Cerebellar nuclear complex (tissue), 1 donor: ENCODE measurements around the gene TINCR.
"Not testable (repeated sequence)": the region's sequence is repeated elsewhere in the genome, so short reads cannot be mapped to it uniquely, and the experiment has no call there.

Source experiments
- DNase-seq, 2 experiments: peaks; one replicate each; lab custom pipeline; 2025; lab: John Stamatoyannopoulos, UW

TINCR gene

DNA sequence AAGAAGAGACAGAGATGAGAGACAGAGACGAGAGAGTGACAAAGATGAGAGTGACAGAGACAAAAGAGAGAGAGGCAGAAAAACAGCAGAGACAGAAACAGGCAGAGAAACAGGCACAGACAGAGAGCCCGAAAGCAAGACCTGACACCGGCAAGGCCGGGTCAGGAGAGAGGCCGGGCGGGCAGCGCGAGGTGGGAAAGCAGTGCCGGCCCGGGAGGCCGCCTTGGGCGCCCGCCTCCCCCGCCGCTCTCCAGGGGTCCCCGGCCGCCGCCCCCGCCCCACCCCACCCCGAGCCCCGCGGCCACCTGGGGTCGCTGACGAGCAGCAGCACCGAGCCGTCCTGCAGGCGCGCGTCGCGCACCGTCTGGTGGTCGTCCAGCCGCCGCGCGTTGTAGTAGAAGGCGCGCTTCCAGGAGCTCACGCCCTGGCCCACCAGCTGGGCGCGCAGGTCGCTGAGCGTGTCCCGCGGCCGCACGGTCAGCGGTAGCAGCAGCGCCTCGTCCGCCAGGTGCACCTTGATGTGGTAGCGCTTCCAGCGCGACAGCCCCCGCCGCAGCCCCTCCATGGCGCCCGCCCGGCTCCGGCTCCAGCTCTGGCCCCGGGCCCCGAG lies at the start of gene TINCR:
Gene TINCR (minus strand): TSS at position 594 of the 610 bp plus-strand sequence.
- DNase-seq: no peak

- DNase-seq: no peak
Measured at GRCh38 chr19:5617080-5617479, 49.3 kb upstream of the TINCR start.

DNA sequence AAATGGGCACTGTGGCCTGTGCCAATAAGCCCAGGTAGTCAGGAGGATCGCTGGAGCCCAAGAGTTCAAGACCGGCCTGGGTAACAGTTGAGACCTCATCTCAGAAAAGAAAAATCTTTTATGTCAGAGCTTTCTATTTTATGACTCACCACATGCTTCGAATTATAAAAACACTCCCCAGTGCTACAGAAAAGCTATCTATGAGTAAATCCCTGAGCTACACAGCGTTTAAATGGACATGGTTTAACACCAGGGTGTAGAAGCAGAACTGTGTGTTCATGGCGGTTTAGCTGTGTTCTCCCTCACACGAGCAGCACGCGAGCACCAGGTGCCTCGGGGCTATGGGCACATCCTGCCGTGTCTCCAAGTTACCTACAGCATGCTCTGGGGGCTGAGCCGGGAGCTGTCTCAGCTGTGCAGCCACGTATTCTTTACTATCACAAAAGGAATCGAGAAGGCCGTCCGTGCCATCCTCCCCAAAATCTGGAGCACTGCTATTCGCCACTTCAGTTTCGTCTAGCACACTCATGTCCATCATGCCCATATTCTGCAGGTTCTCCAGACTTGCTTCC lies 48.1 kb upstream of the TINCR start:
- DNase-seq: no peak

- DNase-seq: no peak
Measured at GRCh38 chr19:5612891-5613865, 45.4 kb upstream of the TINCR start.

GRCh38 chr19:5609881-5610448 lies 42.2 kb upstream of the TINCR start:
- DNase-seq: no peak

DNA sequence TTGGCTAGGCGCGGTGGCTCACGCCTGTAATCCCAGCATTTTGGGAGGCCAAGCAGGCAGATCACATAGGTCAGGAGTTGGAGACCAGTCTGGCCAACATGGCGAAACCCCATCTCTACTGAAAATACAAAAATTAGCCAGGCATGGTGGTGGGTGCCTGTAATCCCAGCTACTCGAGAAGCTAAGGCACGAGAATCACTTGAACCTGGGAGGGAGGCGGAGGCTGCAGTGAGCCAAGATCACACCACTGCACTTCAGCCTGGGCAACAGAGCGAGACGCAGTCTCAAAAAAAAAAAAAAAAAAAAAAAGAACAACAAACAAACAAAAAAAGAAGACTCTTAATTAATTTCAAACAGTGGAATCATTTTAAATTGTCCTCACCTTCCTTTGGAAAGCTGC lies 41.0 kb upstream of the TINCR start:
- DNase-seq: not testable (repeated sequence)

- no peak for DNase-seq
Measured at GRCh38 chr19:5608291-5608690, 40.5 kb upstream of the TINCR start.

DNA sequence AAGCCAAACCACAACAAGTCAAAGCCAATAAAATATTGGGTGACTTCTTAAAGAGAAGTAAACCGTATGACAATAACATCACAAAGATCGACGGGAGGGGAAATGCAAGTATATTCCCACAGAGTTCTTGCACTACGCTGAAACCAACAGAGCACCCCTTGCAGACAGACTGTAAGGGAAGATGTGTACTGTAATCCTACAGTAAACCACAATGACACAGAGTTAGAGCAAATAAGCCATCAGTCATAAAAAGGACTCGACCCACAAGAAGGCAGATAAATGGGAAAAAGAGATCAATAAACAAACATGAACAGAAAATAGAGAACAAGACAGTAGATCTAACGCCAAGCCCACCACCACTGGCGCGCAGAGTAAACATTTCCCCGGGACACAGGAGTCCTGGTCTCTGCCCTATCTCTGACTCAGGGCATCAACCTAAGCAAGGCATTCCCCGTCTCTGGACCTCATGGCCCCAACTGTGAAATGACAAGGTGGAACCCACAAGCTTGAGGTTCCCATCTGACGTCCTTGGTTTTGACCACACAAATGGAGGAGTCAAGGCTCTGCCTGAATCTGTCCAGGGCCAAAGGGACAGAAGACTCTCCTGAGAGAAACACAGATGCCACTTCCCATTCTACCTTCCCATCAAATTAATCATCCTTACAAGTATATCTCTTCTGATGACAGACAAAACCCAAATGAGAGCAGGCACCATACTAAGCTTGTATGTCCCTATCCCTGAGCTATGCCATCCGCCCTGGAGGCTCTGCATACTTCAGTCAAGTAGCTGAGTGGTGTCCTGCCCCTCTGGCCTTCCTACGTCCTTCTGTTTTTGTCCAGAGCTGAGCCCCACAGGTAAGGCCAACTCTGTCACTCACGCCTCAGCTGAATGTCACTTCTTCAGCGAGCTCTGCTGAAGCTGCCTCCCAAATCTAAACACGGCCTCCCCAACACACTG lies 39.8 kb upstream of the TINCR start:
- DNase-seq: no peak

- DNase-seq: no peak
Measured at GRCh38 chr19:5605362-5605761, 37.6 kb upstream of the TINCR start.

DNA sequence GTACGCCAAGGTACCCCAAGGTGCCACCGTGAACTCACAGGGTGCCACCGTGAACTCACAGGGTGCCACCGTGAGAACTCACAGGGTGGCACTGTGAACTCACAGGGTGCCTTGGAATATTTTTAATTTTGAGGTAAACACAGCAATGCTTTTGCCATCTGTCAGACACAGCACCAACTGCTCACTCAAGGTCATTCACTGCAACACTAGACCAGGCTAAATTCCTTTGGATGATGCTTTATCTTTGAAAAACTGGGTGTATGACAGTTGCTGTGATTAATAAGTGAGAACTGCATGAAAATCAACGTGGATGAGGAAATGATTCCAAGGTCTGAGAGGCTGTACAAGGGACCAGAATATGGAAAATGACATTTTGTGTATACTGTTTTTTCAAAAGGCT lies 35.9 kb upstream of the TINCR start:
- no peak for DNase-seq

DNA sequence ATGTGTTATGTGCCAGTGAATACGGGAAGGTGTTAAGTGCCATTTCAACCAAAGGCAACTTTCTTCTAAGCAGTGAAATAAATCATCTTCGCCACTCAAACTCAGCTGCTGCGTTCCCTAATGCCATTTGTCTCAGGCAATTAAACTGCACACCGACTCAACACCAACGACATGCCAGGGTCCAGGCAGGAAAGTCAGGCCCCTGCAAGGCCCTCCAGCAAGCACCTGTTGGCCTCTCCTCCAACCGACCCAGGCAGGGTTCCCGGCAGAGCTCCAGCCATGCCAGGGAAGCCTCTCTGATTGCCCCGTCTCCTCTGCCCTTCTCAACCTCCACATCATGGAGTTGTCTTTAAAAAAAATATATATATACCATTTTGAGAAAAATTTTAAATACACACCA lies 33.0 kb upstream of the TINCR start:
- no peak for DNase-seq

DNA sequence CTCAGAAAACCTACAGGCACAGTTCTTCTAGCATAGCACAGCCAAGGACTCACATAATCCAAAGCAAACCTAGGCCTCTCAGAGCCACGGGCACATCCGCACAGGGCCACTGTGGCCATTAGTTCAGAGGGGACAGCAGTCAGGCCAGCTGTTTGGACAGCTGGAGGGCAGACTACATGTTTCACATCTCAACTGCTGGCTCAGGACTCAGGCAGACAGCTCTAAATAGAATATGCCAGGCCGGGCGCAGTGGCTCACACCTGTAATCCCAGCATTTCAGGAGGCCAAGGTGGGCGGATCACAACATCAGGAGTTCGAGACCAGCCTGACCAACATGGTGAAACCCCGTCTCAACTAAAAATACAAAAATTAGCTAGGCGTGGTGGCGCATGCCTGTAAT lies 28.0 kb upstream of the TINCR start:
- no peak for DNase-seq

DNA sequence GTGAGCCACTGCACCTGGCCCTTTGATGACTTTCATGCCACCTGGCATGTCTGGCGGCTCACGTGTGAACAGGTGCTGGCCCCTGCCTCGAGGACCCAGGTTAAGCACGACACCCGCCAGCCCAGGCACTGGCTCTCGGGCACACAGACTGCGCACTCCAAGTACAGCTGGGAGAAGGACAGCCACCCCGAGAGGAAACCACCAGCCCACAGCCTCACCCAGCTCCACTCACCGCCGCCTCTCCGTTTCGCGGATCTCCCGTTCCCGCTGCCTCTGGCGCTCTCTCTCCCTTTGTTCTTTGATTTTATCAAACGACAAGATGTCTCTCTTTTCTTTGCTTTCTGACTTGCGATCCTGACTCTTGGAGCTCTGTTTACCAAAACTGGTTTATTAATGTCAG lies 27.4 kb upstream of the TINCR start:
- DNase-seq: no peak

DNA sequence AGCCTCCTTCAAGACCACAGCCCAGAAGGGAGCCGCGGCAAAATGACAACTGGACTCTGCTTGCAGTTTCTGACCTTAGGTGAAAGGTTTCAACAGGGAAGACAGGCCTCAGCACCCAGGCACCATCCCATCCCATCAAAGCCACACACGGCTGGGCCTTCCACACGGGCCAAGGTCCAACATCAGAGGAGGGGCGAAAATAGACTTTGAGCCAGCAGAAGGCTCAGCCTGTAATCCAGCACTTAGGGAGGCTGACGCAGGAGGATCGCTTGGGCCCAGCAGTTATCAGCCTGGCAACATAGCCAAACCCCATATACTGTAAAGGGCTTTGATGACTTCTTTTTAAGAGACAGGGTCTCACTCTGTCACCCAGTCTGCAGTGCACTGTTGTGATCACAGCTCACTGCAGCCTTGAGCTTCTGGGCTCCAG lies 26.8 kb upstream of the TINCR start:
- no peak for DNase-seq

GRCh38 chr19:5593343-5594255 lies 25.8 kb upstream of the TINCR start:
- DNase-seq: no peak

GRCh38 chr19:5592531-5593342 lies 25.0 kb upstream of the TINCR start:
- DNase-seq: no peak

GRCh38 chr19:5591476-5591875 lies 23.7 kb upstream of the TINCR start:
- no peak for DNase-seq

- DNase-seq: no peak
Measured at GRCh38 chr19:5590865-5591154, 23.1 kb upstream of the TINCR start.

DNA sequence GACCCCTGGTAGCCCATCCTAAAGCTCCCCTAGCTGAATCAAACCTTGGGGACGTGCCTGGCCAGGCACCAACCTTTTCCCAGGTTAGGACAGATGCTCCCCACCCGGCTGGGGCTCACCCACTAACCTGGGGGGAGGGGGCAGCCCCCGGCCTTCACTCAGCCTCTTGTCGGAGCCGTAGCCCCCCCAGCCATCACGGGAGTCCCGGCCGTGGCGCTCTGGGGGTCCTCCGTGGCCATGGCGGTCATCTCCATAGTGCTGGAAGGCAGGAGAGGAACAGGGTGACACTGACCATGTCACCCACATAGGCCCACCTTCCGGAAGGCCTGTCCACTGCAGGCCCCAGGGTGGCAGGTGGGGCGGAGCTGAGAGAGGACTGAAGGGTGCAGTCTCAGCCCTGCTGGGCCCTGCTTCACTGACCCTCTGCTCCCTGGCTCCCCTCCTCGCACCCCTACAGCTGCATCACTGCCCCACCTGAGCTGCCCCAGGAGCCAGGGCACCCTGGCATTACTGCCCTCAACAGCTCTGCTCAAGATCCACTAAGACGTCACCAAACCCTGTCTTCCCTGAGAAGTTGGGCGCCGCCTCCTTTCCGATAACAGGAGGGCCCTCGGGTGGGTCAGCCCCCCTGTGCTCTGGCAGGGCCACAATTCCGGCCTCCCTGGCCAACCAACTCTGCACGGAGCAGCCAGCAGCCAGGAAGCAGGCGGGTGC lies 22.6 kb upstream of the TINCR start:
- no peak for DNase-seq
